ENCODE results near the gene PREP. TPM values are rescaled to one million over a fixed set of nuclear protein-coding genes. Genes with fewer than 3 reads are reported as not detected.

Gene PREP
- total and polyA plus RNA-seq, 2 experiments from 2014 or later: 27.2 to 30.3 TPM

DNA sequence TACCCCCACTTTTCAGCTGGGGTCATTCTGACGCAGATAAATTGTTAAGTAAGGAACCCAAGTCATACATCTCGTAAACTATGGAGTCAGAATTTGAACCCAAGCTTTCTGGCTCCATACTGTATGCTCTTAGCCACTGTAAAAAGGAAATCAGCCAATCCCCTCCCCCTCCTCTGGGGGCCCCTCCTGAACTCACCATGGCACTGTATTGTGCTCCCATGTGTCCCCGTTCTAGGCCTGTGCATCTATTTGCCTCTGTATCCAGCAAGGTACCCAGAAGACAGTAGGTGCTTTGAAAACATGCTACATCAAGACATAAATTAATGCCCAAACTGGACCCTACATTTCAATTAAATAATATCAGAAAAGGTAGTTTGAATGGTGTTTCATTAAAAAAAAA, 98.5 kb downstream of the PREP start:
- no peak for DNase-seq (ENCODE audit: low spot score)
- Histone ChIP-seq H3K4me3 (no peak overlapping the region), H3K36me3 (replicated peaks; ENCODE audit: insufficient read depth, low read depth) (no peaks in the 10 kb centered on the region), H4K20me1 (ENCODE audit: insufficient read depth, poor library complexity, severe bottlenecking) (no peaks in the 10 kb centered on the region), H3K9me3 (ENCODE audit: low read depth) (no peaks in the 10 kb centered on the region), H3K27me3 (no peaks in the 10 kb centered on the region), H3K4me2 (no peak overlapping the region), H3K4me1 (ENCODE audit: insufficient read depth) (peaks cover 6% of the 10 kb centered on the region), H2AFZ (no peak overlapping the region), H3K9me2 (replicated peaks; ENCODE audit: insufficient read depth) (no peaks in the 10 kb centered on the region), H3K79me2 (no peaks in the 10 kb centered on the region), H3K27ac (no peak overlapping the region)
- TF ChIP-seq, protein P1, sequence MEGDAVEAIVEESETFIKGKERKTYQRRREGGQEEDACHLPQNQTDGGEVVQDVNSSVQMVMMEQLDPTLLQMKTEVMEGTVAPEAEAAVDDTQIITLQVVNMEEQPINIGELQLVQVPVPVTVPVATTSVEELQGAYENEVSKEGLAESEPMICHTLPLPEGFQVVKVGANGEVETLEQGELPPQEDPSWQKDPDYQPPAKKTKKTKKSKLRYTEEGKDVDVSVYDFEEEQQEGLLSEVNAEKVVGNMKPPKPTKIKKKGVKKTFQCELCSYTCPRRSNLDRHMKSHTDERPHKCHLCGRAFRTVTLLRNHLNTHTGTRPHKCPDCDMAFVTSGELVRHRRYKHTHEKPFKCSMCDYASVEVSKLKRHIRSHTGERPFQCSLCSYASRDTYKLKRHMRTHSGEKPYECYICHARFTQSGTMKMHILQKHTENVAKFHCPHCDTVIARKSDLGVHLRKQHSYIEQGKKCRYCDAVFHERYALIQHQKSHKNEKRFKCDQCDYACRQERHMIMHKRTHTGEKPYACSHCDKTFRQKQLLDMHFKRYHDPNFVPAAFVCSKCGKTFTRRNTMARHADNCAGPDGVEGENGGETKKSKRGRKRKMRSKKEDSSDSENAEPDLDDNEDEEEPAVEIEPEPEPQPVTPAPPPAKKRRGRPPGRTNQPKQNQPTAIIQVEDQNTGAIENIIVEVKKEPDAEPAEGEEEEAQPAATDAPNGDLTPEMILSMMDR (IDR thresholded peaks at IDR 0.05; ENCODE audit: poor library complexity): no peak
- TF ChIP-seq EZH2phosphoT487 (IDR thresholded peaks at IDR 0.05; ENCODE audit: low read depth, severe bottlenecking, unreplicated experiment) (no peak), EZH2 (IDR thresholded peaks at IDR 0.05; ENCODE audit: borderline replicate concordance) (no peak)
- 97% methylated on average over 3 of the region's 3 CpGs for WGBS (ENCODE audit: low lambda C conversion rate, missing lambda C conversion rate)

DNA sequence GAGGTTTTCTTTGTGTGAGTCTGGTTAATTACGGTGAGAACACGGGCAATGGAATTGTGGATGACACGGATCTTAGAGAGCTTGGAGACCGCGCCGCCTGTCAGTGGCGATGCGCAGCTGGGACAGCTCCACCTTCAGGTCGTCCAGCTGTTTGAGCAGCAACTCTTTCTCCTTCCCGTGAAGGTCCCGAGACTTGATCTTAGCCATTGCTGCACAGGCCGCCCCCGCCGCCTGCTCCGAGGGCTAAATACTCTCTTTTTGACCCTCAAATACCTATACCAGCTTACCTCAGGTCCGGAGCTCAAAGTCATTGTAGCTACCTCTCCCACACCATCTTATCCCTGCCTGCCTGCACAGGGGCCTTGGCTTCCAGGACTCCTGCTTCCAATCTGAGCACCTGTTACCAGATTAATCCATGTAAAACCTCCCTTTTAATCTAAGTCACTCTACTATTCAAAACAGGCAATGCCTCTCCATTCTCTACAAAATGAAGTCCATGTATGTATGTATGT, 100.2 kb downstream of the PREP start:
- Histone ChIP-seq H2AFZ (no peak overlapping the region), H3K79me2 (no peaks in the 10 kb centered on the region), H3K9me3 (ENCODE audit: low read depth) (no peaks in the 10 kb centered on the region), H3K4me3 (no peak overlapping the region), H3K36me3 (replicated peaks; ENCODE audit: insufficient read depth, low read depth) (no peaks in the 10 kb centered on the region), H3K9me2 (replicated peaks; ENCODE audit: insufficient read depth) (no peaks in the 10 kb centered on the region), H3K27ac (no peak overlapping the region), H3K4me1 (ENCODE audit: insufficient read depth) (peaks cover 6% of the 10 kb centered on the region), H4K20me1 (ENCODE audit: insufficient read depth, poor library complexity, severe bottlenecking) (no peaks in the 10 kb centered on the region), H3K27me3 (no peaks in the 10 kb centered on the region), H3K4me2 (no peak overlapping the region)
- WGBS (ENCODE audit: low lambda C conversion rate, missing lambda C conversion rate): 94% methylated on average over 16 of the region's 16 CpGs
- no peak for DNase-seq (ENCODE audit: low spot score)
- no peak for TF ChIP-seq EZH2phosphoT487 (IDR thresholded peaks at IDR 0.05; ENCODE audit: low read depth, severe bottlenecking, unreplicated experiment)
- TF ChIP-seq, protein P1 (IDR thresholded peaks at IDR 0.05; ENCODE audit: poor library complexity): no peak
- TF ChIP-seq EZH2 (IDR thresholded peaks at IDR 0.05; ENCODE audit: borderline replicate concordance): no peak

DNA sequence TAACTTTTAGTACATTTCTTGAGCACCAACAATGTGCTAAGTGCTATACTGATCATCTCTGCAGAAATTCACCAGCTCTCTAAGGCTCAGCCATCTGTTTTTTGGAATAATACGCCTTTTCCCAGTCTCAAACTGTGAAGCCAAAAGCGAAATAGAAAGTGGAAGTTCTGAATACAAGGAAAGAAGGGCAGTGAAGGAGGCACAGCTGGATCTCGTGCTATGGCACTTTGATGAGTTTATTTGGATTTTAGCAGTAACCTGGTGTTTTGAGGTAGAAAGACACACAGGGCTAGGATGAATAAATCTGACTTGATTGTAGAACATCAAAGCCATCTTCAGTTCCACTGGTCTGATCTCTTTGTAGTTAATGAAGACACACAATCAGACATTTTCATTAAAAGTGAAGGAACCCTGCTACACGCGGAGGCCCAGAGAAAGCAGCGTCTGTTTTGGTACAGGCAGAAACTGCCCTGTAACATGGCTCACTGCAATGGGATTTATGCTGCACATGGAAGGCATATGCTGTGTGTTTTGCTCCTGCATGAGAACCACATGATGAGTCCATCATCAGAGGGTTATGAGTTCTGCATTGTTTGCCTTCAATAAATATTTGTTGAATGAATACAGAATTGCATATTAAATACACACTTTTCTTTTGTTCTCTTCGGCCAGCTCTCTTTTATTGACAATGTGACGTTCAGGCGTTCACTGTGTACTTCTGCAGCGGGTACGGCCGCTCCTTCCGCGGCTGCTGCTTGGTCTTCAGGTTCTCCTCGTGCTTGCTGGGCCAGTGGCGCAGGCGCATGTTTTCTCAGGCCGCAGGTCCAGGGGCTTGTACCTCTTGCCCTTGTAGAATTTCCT, 100.9 kb downstream of the PREP start:
- DNase-seq (ENCODE audit: low spot score): no peak
- no peaks in the 10 kb centered on the region for H4K20me1 ChIP-seq (ENCODE audit: insufficient read depth, poor library complexity, severe bottlenecking)
- no peaks in the 10 kb centered on the region for H3K27me3 ChIP-seq
- no peak overlapping the region for H2AFZ ChIP-seq
- H3K9me3 ChIP-seq (ENCODE audit: low read depth): no peaks in the 10 kb centered on the region
- H3K9me2 ChIP-seq (replicated peaks; ENCODE audit: insufficient read depth): no peaks in the 10 kb centered on the region
- peak overlapping the region; percentile 26 for H3K27ac ChIP-seq
- peak overlapping the region; percentile 57 for H3K4me2 ChIP-seq
- no peaks in the 10 kb centered on the region for H3K79me2 ChIP-seq
- peaks cover 6% of the 10 kb centered on the region for H3K4me1 ChIP-seq (ENCODE audit: insufficient read depth)
- WGBS (ENCODE audit: low lambda C conversion rate, missing lambda C conversion rate): 83% methylated on average over 18 of the region's 18 CpGs
- H3K4me3 ChIP-seq: no peak overlapping the region
- TF ChIP-seq EZH2 (IDR thresholded peaks at IDR 0.05; ENCODE audit: borderline replicate concordance) (no peak), EZH2phosphoT487 (IDR thresholded peaks at IDR 0.05; ENCODE audit: low read depth, severe bottlenecking, unreplicated experiment) (no peak)
- TF ChIP-seq, protein P1 (IDR thresholded peaks at IDR 0.05; ENCODE audit: poor library complexity): no peak
- no peaks in the 10 kb centered on the region for H3K36me3 ChIP-seq (replicated peaks; ENCODE audit: insufficient read depth, low read depth)
